Medulla oblongata (tissue), 1 donor: ENCODE measurements around the gene ATG10.
"Not testable (repeated sequence)": the region's sequence is repeated elsewhere in the genome, so short reads cannot be mapped to it uniquely, and the experiment has no call there.

Experiments
- DNase-seq: peaks from one replicate; pipeline ENCODE4 v3.0.0-alpha.2; 2015; ENCODE audit errors: extremely low spot score

ATG10 gene

DNA sequence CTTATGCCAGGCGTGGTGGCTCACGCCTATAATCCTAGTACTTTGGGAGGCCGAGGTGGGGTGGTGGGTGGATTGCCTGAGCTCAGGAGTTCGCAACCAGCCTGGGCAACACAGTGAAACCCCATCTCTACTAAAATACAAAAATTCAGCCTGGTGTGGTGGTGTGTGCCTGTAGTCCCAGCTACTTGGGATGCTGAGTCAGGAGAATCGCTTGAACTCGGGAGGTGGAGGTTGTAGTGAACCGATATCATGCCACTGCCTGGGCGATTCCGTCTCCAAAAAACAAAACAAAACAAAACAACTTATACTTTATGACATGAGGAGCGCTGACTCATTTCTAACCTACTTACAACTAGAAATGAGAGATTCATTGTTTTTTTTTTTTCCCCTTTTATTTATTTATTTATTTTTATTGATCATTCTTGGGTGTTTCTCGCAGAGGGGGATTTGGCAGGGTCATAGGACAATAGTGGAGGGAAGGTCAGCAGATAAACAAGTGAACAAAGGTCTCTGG lies 10.4 kb downstream of the ATG10 start:
- not testable (repeated sequence) for DNase-seq

DNA sequence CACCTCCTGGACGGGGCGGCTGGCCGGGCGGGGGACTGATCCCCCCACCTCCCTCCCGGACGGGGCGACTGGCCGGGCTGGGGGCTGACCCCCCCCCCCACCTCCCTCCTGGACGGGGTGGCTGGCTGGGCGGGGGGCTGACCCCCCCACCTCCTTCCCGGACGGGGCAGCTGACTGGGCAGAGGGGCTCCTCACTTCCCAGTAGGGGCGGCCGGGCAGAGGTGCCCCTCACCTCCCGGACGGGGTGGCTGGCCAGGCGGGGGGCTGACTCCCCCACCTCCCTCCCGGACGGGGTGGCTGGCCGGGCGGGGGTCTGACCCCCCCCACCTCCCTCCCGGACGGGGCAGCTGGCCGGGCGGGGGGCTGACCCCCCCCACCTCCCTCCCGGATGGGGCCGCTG lies 11.3 kb downstream of the ATG10 start:
- not testable (repeated sequence) for DNase-seq

DNA sequence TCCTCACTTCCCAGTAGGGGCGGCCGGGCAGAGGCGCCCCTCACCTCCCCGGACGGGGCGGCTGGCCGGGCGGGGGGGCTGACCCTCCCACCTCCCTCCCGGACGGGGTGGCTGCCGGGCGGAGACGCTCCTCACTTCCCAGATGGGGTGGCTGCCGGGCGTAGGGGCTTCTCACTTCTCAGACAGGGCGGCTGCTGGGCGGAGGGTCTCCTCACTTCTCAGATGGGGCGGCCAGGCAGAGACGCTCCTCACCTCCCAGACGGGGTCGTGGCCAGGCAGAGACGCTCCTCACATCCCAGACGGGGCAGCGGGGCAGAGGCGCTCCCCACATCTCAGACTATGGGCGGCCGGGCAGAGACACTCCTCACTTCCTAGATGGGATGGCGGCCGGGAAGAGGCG lies 11.7 kb downstream of the ATG10 start:
- DNase-seq = not testable (repeated sequence)

DNA sequence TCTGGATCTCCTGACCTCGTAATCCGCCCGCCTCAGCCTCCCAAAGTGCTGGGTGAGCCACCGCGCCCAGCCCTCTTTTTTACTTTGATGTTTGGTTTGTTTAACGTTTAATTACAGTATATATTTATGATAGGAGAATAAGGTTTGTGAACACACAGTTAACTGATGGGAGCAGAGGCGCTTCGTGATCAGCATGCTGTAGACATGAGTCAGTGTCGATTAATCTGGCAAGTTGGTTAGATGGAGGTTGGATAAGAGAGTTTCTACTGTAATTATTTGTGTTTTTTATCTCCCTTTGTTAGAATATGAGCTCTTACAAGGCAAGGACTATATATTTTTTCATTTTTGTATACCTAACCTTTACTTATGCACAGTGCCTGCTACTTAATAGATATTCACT lies 14.3 kb downstream of the ATG10 start:
- no peak for DNase-seq

DNA sequence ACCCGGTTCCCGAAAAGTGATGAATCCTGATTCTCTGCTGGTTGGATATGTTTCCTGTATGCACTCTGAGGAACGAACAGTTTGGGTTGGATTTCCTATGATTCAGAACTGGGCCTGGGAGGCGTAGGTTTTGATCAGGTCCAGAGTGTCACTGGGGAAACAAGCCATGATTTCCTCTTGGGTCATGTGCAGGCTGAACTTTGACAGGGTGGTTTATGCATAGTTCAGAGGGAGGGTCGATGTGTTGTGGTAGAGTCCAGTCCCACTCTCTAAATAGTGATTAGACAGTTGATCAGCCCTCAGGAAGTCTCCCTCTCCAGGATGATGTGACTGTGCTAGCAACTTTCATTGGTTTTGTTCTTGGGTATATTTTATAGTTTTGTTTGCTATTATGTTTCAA lies 17.4 kb downstream of the ATG10 start:
- DNase-seq = no peak

DNA sequence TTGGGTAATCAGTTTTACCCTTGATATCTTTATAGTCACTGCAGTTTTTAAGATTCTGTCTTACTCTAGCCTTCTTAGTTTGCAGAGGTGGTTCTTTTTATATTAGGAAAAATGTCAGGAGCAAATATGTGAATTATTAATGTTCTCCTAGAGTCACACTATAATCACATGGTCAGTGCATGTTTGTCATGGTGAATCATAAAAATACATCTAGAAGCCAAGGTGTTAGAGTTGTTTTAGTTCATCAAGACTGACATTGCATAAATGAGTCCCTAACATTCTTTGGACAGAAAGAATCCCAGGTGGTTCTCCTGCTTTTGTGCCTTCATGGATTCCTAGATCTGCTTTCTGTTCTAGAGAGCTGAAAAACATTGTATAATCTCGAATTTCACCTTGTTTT lies 22.9 kb downstream of the ATG10 start:
- no peak for DNase-seq

DNA sequence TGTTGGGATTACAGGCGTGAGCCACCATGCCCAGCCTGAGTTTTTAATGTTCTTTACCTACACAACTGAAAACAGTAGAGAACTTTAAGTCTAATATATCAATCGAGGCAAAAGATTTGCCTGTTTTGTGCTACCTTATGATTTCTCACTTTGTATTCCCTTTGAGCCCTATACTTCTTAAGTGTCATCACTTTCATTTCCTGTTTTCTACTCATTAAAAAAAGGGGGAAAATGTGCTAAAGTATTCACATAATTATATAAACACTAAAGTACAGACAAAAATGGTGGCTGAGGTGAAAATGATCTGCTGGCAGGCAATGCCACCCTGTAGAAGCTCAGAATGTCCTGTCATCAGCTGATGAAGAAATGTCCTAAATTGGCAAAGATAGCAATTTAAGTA lies 23.6 kb downstream of the ATG10 start:
- no peak for DNase-seq

DNA sequence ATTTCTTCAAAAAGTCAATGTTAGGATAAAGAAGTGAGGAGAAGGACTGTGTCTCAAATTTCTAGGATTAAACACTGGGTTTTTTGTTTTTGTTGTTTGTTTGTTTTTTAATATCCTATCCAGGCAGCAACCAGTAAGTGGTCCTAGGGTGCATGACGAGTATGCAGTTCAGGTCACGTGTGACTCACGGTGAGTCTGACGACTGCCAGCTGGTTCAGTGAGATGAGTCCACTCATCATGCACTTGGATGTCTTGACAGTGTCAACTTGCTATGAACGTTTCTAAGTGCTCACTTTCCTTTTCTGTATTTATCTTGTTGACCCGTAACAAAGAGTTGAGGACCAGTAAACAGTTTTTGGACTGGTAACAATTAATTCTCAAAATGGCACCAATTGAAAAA lies 32.7 kb downstream of the ATG10 start:
- no peak for DNase-seq

DNA sequence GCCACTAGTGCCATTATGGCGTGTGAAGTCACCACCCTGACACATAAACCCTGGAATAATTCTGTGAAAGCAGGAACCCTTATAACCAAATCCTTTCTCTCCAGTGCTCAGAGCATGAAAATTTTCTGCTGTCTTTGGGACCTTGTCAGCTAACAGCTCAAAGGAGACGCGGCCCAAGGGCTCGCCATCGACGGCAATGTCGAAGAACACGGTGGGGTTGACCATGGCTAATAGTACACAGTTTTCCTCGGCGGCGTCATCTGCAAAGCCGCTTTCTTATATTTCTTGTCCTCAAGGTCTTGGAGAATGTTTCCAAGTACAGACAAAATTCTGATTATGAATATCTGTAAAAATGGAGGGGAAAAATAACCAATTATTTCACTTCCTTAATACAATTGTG lies 38.0 kb downstream of the ATG10 start:
- DNase-seq = not testable (repeated sequence)

DNA sequence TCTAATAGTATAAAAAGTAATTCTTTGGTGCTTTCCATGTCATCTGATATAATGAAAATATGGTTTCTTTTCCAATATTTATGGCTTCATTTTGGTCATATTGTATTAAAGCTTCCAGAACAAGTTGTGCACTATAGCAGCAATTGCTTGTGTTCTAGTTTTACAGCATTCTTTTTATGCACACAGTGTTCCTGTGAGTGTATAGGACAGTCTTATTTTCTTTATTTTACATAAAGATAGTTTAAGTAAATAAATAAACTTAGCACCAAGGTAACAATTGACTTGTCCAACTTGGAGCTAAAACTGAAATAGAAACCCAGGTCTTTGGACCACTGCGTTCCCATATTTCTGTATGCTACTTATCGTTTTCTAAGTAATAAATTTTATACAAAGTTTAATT lies 38.9 kb downstream of the ATG10 start:
- DNase-seq = no peak

DNA sequence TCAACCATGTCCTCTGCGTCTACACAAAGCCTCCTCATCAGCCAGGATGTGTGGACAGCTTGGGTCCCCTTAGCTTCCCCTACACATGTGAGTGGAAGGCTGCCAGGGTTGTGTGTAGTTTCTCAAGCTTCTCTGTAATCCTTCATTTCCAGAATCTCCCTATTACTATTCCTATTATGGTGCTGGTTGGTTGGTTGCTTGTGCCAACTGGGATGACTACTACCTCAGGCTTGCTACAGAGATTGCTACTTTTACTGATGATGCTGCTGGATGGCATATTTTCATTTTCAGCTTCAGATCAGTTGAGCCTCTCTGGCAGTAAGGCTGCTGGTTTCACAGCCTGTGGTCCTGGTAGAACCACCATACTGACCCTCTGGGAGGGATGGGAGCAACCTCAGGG lies 39.9 kb downstream of the ATG10 start:
- no peak for DNase-seq

DNA sequence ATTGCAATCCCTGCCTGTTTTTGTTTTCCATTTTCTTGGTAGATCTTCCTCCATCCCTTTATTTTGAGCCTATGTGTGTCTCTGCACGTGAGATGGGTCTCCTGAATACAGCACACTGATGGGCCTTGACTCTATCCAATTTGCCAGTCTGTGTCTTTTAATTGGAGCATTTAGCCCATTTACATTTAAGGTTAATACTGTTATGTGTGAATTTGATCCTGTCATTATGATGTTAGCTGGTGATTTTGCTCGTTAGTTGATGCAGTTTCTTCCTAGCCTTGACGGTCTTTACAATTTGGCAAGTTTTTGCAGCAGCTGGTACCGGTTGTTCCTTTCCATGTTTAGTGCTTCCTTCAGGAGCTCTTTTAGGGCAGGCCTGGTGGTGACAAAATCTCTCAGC lies 42.8 kb downstream of the ATG10 start:
- not testable (repeated sequence) for DNase-seq

DNA sequence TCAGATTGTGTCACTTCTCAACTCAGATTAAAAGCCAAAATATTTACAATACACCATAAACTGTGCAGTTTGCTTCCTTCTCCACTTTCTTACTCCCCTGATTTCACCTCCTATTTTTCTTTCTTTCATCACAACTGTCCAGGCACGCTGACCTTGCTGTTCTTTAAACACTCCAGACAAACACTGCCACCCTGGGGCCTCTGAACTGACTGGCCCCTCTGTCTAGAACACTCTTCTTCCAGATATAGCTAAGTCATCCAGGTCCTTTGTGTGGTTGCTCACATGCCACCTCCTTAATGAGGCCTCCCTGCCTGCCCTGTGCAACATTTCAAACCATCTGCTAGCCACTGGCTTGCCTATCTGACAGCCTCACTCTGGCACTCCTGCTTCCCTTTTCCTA lies 46.6 kb downstream of the ATG10 start:
- DNase-seq = peak; percentile 46

DNA sequence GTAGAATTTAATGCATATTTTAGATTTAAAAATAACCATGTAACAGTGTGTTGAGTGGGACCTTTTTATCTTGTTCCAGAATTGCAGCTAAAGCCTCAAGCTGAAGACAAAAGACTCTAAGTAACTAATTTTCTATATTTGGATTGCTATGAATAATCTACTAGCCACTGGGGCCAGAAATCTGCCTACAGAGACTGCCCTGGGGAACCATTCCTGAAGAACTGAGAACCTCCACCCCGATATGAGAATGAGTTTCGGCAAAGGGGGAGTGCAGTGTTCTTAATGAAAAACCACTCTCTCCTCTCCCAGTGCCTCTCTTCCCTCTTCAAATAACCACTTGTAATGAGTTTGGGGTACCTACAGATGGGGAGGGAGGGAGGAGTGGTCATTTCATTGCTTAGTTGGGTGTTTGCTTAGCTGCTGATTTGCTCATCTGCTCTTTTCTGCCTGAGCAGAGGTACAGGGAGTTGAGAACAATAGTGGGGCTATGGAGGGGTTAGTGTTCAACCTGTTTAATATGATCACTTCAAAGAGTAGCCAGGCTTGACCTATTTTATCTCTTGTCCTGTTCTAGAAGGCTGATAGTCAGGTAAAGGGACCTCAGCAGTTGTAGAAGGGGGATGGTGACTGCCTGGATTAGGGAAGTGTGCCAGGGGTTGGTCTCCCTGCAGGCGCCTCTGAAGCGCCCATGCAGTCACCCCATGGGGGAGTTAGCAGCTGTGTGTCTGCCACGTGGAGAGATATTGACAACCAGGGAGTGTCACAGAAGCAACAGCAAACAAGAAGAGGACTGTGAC lies 47.7 kb downstream of the ATG10 start:
- peak; percentile 60 for DNase-seq

DNA sequence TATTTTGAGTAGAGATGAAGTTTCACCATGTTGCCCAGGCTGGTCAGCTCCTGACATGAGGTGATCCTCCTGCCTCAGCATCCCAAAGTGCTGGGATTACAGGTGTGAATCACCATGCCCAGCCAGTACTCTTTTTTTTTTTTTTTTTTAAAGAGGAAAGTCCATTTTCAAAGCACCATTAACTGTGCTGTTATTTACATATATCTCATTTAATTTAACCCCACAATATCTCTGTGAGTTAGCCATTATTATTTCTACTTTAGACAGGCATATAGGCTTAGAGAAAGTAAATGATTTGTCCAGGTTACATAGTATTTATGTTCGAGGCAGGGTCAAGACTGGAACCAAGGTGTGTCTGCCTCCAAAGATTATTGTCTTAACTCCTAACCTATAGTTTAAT lies 50.7 kb downstream of the ATG10 start:
- no peak for DNase-seq

DNA sequence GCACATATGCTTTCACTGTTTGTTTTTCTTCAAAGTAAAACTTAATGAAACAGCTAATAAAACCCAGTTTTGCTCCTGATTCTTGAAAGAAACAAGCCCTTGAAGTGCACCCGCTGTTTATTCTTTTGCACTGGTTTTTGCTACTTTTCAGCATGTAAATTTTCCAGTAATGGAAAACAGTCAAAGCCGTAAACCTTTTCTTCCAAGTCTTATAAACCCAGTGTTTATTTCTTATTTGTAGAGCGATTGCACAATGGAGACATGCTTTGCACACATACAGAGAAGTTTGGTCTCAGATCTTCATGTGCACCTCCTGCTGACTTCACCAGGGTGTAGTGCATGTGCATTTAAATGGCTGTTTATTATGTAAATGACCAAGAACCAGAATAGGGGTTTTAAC lies 51.8 kb downstream of the ATG10 start:
- no peak for DNase-seq

DNA sequence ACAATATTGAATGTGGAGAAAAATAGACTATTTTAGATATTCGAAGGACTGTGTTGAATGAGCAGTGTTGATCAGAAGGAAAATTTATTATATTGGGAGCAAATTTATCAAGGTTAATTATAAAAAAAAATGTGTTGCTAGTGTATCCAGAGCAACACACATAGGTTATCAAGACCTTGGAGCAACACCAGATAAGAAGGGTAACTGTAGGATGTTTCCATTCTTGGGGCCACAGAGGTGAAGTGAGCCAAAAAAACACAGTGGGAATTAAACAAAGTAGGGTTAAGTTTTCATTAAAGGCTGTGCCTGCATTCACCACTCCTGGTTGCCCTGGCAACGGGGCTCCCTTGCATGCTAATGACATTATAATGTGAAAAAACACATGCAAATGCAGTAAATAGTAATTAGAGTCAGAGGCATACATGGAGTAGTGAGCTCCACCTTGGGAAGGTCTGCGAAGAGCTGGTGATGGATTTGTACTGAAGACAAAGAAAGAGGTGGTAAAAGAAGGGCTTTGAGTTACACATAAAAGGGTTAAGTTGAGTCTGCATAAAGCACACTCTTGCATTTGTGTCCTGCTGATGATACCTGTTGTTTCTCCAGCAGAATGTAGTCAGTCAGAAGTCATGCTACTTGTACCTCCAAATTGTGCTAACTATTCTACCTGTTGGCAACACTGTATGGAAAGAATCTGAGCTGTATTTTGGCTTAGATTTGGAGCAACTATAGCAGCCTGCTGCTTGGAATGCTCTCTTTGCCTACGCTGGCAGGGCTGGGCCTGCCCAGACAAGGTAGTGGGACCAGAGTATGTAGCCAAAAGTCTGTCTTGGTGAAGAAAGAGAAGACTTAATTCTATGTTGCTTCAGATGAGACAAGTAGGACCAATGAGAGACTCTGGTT lies 59.6 kb downstream of the ATG10 start:
- DNase-seq = no peak

DNA sequence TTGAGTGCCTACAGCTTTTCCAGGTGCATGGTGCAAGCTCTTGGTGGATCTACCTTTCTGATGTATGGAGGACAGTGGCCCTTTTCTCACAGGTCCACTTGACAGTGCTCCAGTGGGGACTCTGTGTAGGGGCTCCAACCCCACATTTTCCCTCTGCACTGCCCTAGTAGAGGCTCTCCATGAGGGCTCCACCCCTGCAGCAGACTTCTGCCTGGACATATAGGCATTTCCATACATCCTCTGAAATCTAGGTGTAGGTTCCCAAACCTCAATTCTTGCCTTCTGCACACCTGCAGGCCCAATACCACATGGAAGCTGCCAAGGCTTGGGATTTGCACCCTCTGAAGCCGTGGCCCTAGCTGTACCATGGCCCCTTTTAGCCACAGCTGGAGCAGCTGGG lies 71.1 kb downstream of the ATG10 start:
- DNase-seq = not testable (repeated sequence)

DNA sequence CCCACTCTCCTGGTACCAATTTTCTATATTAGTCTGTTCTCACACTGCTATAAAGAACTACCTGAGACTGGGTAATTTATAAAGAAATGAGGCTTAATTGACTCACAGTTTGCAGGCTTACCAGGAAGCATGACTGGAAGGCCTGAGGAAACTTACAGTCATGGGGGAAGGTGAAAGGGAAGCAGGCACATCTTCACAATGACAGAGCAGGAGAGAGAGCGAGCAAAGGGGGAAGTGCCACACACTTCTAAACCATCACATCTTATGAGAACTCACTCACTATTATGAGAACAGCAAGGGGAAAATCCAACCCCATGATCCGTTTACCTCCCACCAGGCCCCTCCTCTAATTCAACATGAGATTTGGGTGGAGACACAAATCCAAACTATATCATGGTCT lies 72.2 kb downstream of the ATG10 start:
- peak; percentile 39 for DNase-seq

DNA sequence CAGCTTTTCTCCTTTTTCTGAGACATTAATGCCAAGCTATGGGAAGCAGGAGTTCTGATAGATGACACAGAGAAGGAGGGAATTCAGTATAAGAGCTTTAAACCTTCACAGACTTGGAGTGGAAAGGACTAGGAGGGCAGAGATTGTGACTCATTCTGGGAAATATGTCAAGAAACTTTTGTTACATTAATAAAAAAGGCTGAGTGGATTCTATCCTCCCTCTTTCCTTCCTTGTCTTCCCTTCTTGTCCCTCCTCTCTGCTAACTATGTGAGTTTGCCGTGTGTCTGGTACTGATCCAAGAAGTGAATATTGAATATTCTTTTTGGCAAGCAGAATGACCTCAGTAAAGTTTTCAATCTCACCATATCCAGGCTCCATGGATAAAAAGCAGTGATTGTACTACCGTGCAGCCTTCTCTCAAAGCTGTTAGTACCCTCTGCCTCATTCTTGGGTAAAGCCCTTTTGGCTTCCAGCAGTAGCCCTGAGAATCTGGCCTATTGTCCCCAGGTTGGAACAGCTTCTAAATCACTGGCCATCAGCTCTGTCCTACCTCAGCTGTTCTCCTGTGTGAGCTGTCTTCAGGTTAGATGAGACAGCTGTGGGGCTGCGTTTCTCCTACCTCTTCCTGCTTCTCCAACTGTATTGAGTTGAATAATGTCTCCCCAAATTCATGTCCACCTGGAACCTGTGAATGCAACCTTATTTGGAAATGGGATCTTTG lies 73.9 kb downstream of the ATG10 start:
- peak; percentile 12 for DNase-seq

DNA sequence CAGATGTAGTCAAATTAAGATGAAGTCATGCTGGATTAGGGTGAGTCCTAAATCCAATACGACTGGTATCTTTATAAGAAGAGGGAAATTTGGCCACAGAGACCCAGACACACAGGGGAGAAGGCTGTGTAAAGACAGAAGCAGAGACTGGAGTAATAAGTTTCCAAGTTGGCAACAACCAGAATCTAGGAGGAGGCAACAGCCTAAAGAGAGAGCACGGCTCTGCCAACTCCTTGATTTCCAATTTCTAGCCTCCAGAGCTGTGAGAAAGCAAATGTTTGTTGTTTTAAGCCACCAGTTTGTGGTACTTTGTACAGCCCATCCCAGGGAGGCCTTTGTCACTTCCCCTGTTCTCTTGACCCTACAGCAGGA lies 74.4 kb downstream of the ATG10 start:
- DNase-seq = no peak

DNA sequence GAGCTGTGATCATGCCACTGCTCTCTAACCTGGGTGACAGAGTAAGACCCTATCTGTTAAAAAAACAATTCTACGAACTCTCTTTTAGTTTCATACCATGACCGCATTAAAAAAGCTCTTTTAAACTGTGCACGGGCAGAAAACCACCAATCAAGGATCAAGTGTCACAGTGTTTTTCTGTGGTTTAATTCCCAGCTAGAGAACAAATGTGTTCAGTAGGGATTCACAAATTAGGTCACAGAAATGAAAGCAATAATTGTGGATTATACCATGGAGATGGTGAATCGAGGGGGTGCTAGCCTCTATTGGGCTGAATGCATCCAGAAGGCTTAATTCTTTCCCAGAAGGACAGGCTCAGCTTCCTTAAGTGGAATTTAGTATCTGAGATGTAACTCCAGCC lies 79.1 kb downstream of the ATG10 start:
- DNase-seq = no peak
